CD14-positive monocyte (primary cell): Measurements from ENCODE around the gene MCC. TPM values are rescaled to one million over a fixed set of nuclear protein-coding genes. Genes with fewer than 3 reads are reported as not detected.

Experiments used
- DNase-seq, 3 donors: peaks; one replicate each; pipeline ENCODE4 v3.0.0-alpha.2; 2011 to 2022
- H2AFZ ChIP-seq: 2 replicates; pipeline ENCODE4 v1.6.0; 2012; ENCODE audit warnings: mild to moderate bottlenecking, low read depth, low read length, inconsistent platforms; ENCODE audit not compliant: insufficient read depth, poor library complexity, severe bottlenecking
- H3K27ac ChIP-seq, 2 donors: 1 replicate in 1 of 2; 2 replicates in 1 of 2; pipeline ENCODE4 v1.5.1; 2012 to 2013; ENCODE audit warnings: low read length in 2 of 2, control low read depth in 1 of 2, inconsistent platforms in 1 of 2, low read depth in 1 of 2, mild to moderate bottlenecking in 1 of 2
- H3K27me3 ChIP-seq, 2 donors: one replicate each; pipeline versions ENCODE4 v1.6.0 to v1.6.1; 2011 to 2013; ENCODE audit warnings: low read length in 2 of 2; ENCODE audit not compliant: control insufficient read depth in 2 of 2, insufficient read depth in 2 of 2
- H3K36me3 ChIP-seq, 2 donors: replicated peaks in 1 of 2; 1 replicate in 1 of 2; 2 replicates in 1 of 2; pipeline versions ENCODE4 v1.5.1 to v1.6.1; 2012 to 2013; ENCODE audit warnings: low read length in 2 of 2, control low read depth in 1 of 2, inconsistent platforms in 1 of 2, mild to moderate bottlenecking in 1 of 2; ENCODE audit not compliant: insufficient read depth in 2 of 2, control insufficient read depth in 1 of 2
- H3K4me1 ChIP-seq, 2 donors: 1 replicate in 1 of 2; 2 replicates in 1 of 2; pipeline versions ENCODE4 v1.5.1 to v1.6.1; 2012 to 2013; ENCODE audit warnings: low read length in 2 of 2, control low read depth in 1 of 2, inconsistent platforms in 1 of 2, mild to moderate bottlenecking in 1 of 2, moderate library complexity in 1 of 2; ENCODE audit not compliant: insufficient read depth in 2 of 2, control insufficient read depth in 1 of 2
- H3K4me2 ChIP-seq: replicated peaks from 2 replicates; pipeline ENCODE3; 2012; ENCODE audit warnings: low read length, moderate library complexity, mild to moderate bottlenecking; ENCODE audit not compliant: poor library complexity, severe bottlenecking; ENCODE audit errors: extremely low read depth
- H3K4me3 ChIP-seq, 3 experiments: fragments of 200-600 bp in 1 of 3; sonication (generic) in 1 of 3; replicated peaks in 1 of 3; 1 replicate in 2 of 3; 2 replicates in 1 of 3; pipeline ENCODE4 v1.5.1; 2011 to 2013; ENCODE audit warnings: low read length in 3 of 3, mild to moderate bottlenecking in 3 of 3, control low read depth in 2 of 3, low read depth in 2 of 3, inconsistent platforms in 1 of 3, moderate library complexity in 1 of 3
- H3K79me2 ChIP-seq: 2 replicates; pipeline ENCODE4 v1.6.0; 2012; ENCODE audit warnings: mild to moderate bottlenecking, control low read depth, inconsistent platforms, low read length, moderate library complexity; ENCODE audit not compliant: insufficient read depth
- H3K9ac ChIP-seq: 2 replicates; pipeline ENCODE4 v1.6.0; 2017; ENCODE audit warnings: low read length, mild to moderate bottlenecking; ENCODE audit not compliant: insufficient read depth, poor library complexity, severe bottlenecking
- H3K9me3 ChIP-seq, 2 donors: replicated peaks in 1 of 2; 1 replicate in 1 of 2; 2 replicates in 1 of 2; pipeline versions ENCODE4 v1.5.1 to v1.6.1; 2012 to 2013; ENCODE audit warnings: low read length in 2 of 2, control low read depth in 1 of 2; ENCODE audit not compliant: control insufficient read depth in 1 of 2, insufficient read depth in 1 of 2
- H4K20me1 ChIP-seq: 2 replicates; pipeline ENCODE4 v1.6.0; 2012; ENCODE audit warnings: mild to moderate bottlenecking, low read length, control low read depth, moderate library complexity; ENCODE audit not compliant: insufficient read depth
- H3K27ac Mint-ChIP-seq, 7 donors: one replicate each; pipeline ENCODE4 v1.8.0; 2020; ENCODE audit warnings: mild to moderate bottlenecking in 7 of 7, mixed read lengths in 7 of 7, moderate library complexity in 6 of 7, inconsistent platforms in 2 of 7
- H3K27me3 Mint-ChIP-seq, 3 donors: one replicate each; pipeline ENCODE4 v1.8.0; 2021 to 2022; ENCODE audit warnings: low read depth in 3 of 3, mild to moderate bottlenecking in 3 of 3, mixed read lengths in 3 of 3, moderate library complexity in 3 of 3, inconsistent platforms in 1 of 3
- H3K36me3 Mint-ChIP-seq, 2 donors: one replicate each; pipeline ENCODE4 v1.8.0; 2020; ENCODE audit warnings: mixed read lengths in 2 of 2, inconsistent platforms in 1 of 2, mild to moderate bottlenecking in 1 of 2
- H3K4me1 Mint-ChIP-seq: one replicate; pipeline ENCODE4 v1.8.0; 2020; ENCODE audit warnings: mild to moderate bottlenecking, mixed read lengths
- H3K4me3 Mint-ChIP-seq, 2 donors: one replicate each; pipeline ENCODE4 v1.8.0; 2020; ENCODE audit warnings: mild to moderate bottlenecking in 2 of 2, mixed read lengths in 2 of 2, moderate library complexity in 1 of 2
- H3K9me3 Mint-ChIP-seq, 7 donors: one replicate each; pipeline ENCODE4 v1.8.0; 2020 to 2022; ENCODE audit warnings: mixed read lengths in 7 of 7, mild to moderate bottlenecking in 6 of 7, moderate library complexity in 6 of 7, inconsistent platforms in 2 of 7
- CTCF ChIP-seq: fragments of 200-600 bp; IDR thresholded peaks from one replicate; pipeline ENCODE4 v1.8.0; 2022; ENCODE audit warnings: antibody characterized with exemption, mild to moderate bottlenecking
- WGBS: methylation state at CpG from one replicate; pipeline ENCODE4 v1.1.5; 2013; ENCODE audit warnings: missing lambda C conversion rate; ENCODE audit not compliant: insufficient coverage; 5-methylcytosine and 5-hydroxymethylcytosine counted together
- intact Hi-C, 2 donors: fragments of 100-400 bp; cut with micrococcal nuclease; formaldehyde crosslinking; loops; one replicate each; pipeline versions ENCODE4 v1.15.0 to v1.15.1; 2023
- polyA plus RNA-seq, 3 donors: library from polyadenylated mRNA; depleted of rRNA in 1 of 3; unstranded in 2 of 3; stranded (reverse) in 1 of 3; fragments of 300-500 nt in 2 of 3; fragments of >200 nt in 1 of 3; fragmentation: Illumina TruSeq in 2 of 3; gene quantifications; 1 replicate in 2 of 3; 2 replicates in 1 of 3; pipeline ENCODE4 v1.2.3, GENCODE V29; 2012 to 2021

Gene MCC
- polyA plus RNA-seq, 3 donors, result 0.09 TPM; not detected in 2

GRCh38 chr5:113273948-113274347, 214.3 kb downstream of the MCC start:
- no peak overlapping the region for H2AFZ ChIP-seq
- H3K4me1 Mint-ChIP-seq, result peaks cover under 1% of the 10 kb centered on the region
- intact Hi-C loops, result no loop called here
- H4K20me1 ChIP-seq, result no peaks in the 10 kb centered on the region
- H3K4me3 ChIP-seq, result no peak overlapping the region
- no peak for DNase-seq
- no peaks in the 10 kb centered on the region for H3K36me3 Mint-ChIP-seq
- H3K27ac ChIP-seq, result no peak overlapping the region
- no peaks in the 10 kb centered on the region for H3K9me3 ChIP-seq
- no peak overlapping the region for H3K27ac Mint-ChIP-seq
- TF ChIP-seq CTCF, result no peak
- H3K79me2 ChIP-seq, result no peaks in the 10 kb centered on the region
- H3K4me3 Mint-ChIP-seq, result no peak overlapping the region
- no peaks in the 10 kb centered on the region for H3K4me1 ChIP-seq
- H3K36me3 ChIP-seq, result no peaks in the 10 kb centered on the region
- no peak overlapping the region for H3K4me2 ChIP-seq
- H3K27me3 ChIP-seq, result no peaks in the 10 kb centered on the region
- H3K27me3 Mint-ChIP-seq, result peaks cover 0 to 7% (median 7%) of the 10 kb centered on the region in 3 donors
- H3K9me3 Mint-ChIP-seq, result no peaks in the 10 kb centered on the region
- no peak overlapping the region for H3K9ac ChIP-seq
- no CpG with 5 or more reads among the region's 3 CpGs for WGBS

- no peak overlapping the region for H3K4me3 Mint-ChIP-seq
- no peaks in the 10 kb centered on the region for H3K4me1 Mint-ChIP-seq
- H3K27ac ChIP-seq, result no peak overlapping the region
- H3K36me3 Mint-ChIP-seq, result no peaks in the 10 kb centered on the region
- H3K9me3 Mint-ChIP-seq, result peaks cover 0 to 2% (median 0%) of the 10 kb centered on the region in 7 donors
- DNase-seq, result no peak
- no CpG with 5 or more reads among the region's 1 CpG for WGBS
- H3K4me3 ChIP-seq, result no peak overlapping the region
- H3K4me2 ChIP-seq, result no peak overlapping the region
- no peaks in the 10 kb centered on the region for H3K4me1 ChIP-seq
- no peak overlapping the region for H3K27ac Mint-ChIP-seq
- no peaks in the 10 kb centered on the region for H3K27me3 ChIP-seq
- no peak overlapping the region for H3K9ac ChIP-seq
- no peak for TF ChIP-seq CTCF
- H3K27me3 Mint-ChIP-seq, result peaks cover 0 to 9% (median 7%) of the 10 kb centered on the region in 3 donors
- intact Hi-C loops, result no loop called here
- no peaks in the 10 kb centered on the region for H3K79me2 ChIP-seq
- no peaks in the 10 kb centered on the region for H4K20me1 ChIP-seq
- H3K36me3 ChIP-seq, result no peaks in the 10 kb centered on the region
- no peak overlapping the region for H2AFZ ChIP-seq
- H3K9me3 ChIP-seq, result no peaks in the 10 kb centered on the region
Measured at GRCh38 chr5:113271745-113272454, 216.4 kb downstream of the MCC start.
